Ishikawa (cell line): ENCODE measurements around the gene SEC14L3.

ENCODE experiments used
- CEBPB ChIP-seq: IDR thresholded peaks from 2 replicates; pipeline ENCODE4 v1.6.1; 2012
- CREB1 ChIP-seq: IDR thresholded peaks from 2 replicates; pipeline ENCODE4 v1.6.1; 2012; ENCODE audit warnings: low read depth
- EGR1 ChIP-seq: IDR thresholded peaks from 2 replicates; pipeline ENCODE4 v1.6.1; 2012
- EP300 ChIP-seq: IDR thresholded peaks from 2 replicates; pipeline ENCODE4 v1.6.1; 2012; ENCODE audit warnings: borderline replicate concordance
- FOXM1 ChIP-seq: IDR thresholded peaks from 2 replicates; pipeline ENCODE4 v1.6.1; 2012; ENCODE audit warnings: low read depth, borderline replicate concordance
- MAX ChIP-seq: IDR thresholded peaks from 2 replicates; pipeline ENCODE4 v1.6.1; 2012
- NFIC ChIP-seq: IDR thresholded peaks from 2 replicates; pipeline ENCODE4 v1.6.1; 2012
- RAD21 ChIP-seq: IDR thresholded peaks from 2 replicates; pipeline ENCODE4 v1.6.1; 2012; ENCODE audit warnings: low read depth
- REST ChIP-seq: IDR thresholded peaks from 2 replicates; pipeline ENCODE4 v1.6.1; 2012; ENCODE audit warnings: low read depth, mild to moderate bottlenecking
- TAF1 ChIP-seq: IDR thresholded peaks from 2 replicates; pipeline ENCODE4 v1.6.1; 2012; ENCODE audit warnings: low read depth, mild to moderate bottlenecking
- TCF12 ChIP-seq: IDR thresholded peaks from 2 replicates; pipeline ENCODE4 v1.6.1; 2012; ENCODE audit warnings: low read depth
- TEAD4 ChIP-seq: IDR thresholded peaks from 2 replicates; pipeline ENCODE4 v1.6.1; 2012
- USF1 ChIP-seq: IDR thresholded peaks from 2 replicates; pipeline ENCODE4 v1.6.1; 2012
- YY1 ChIP-seq: IDR thresholded peaks from 2 replicates; pipeline ENCODE4 v1.6.1; 2012; ENCODE audit warnings: low read depth
- ZBTB7A ChIP-seq: IDR thresholded peaks from 2 replicates; pipeline ENCODE4 v1.6.1; 2012; ENCODE audit warnings: low read depth

SEC14L3 gene

GRCh38 chr22:30513462-30513861, 41.6 kb upstream of the SEC14L3 start:
- TF ChIP-seq EGR1 = no peak
- no peak for TF ChIP-seq NFIC
- TF ChIP-seq TCF12 = no peak
- no peak for TF ChIP-seq TAF1
- no peak for TF ChIP-seq REST
- no peak for TF ChIP-seq ZBTB7A
- TF ChIP-seq MAX = no peak
- no peak for TF ChIP-seq EP300
- TF ChIP-seq CREB1 = no peak

- TF ChIP-seq EGR1 (no peak), USF1 (no peak), TAF1 (no peak), TCF12 (no peak), ZBTB7A (no peak), TEAD4 (no peak), CREB1 (no peak), CEBPB (no peak), RAD21 (no peak), MAX (no peak), FOXM1 (no peak), REST (no peak), NFIC (no peak), EP300 (no peak), YY1 (no peak)
Observed at GRCh38 chr22:30511911-30512310, 40.1 kb upstream of the SEC14L3 start.

GRCh38 chr22:30511109-30511508, 39.3 kb upstream of the SEC14L3 start:
- no peak for TF ChIP-seq TEAD4
- TF ChIP-seq USF1 = no peak

GRCh38 chr22:30508216-30508615, 36.4 kb upstream of the SEC14L3 start:
- TF ChIP-seq TCF12 = no peak
- no peak for TF ChIP-seq ZBTB7A
- no peak for TF ChIP-seq CEBPB
- no peak for TF ChIP-seq CREB1
- TF ChIP-seq TAF1 = no peak
- TF ChIP-seq RAD21 = no peak

- TF ChIP-seq EGR1 (no peak), EP300 (no peak), MAX (no peak), FOXM1 (no peak), TAF1 (no peak), USF1 (no peak), YY1 (no peak), TCF12 (no peak), CEBPB (no peak), TEAD4 (no peak)
Observed at GRCh38 chr22:30507670-30508069, 35.9 kb upstream of the SEC14L3 start.

- TF ChIP-seq NFIC (peak; percentile 49), EGR1 (no peak)
Observed at GRCh38 chr22:30506507-30506968, 34.7 kb upstream of the SEC14L3 start.
